Spinal cord (tissue), 10 donors: ENCODE results near the gene HBQ1. TPM values are rescaled to one million over a fixed set of nuclear protein-coding genes. Genes with fewer than 3 reads are reported as not detected.
"Not testable (repeated sequence)": the region's sequence is repeated elsewhere in the genome, so short reads cannot be mapped to it uniquely, and the experiment has no call there.

Experiments
- DNase-seq, 6 donors: peaks; one replicate each; pipeline versions ENCODE4 v3.0.0 to v3.0.0-alpha.2; 2013 to 2015; ENCODE audit warnings: low spot score in 6 of 6, low read depth in 4 of 6
- H3K27ac ChIP-seq: one replicate; pipeline ENCODE4 v1.5.1; 2013; ENCODE audit warnings: low read depth, low read length, control low read depth
- H3K27me3 ChIP-seq: one replicate; pipeline ENCODE4 v1.6.1; 2013; ENCODE audit warnings: low read length; ENCODE audit not compliant: control insufficient read depth, insufficient read depth
- H3K36me3 ChIP-seq: one replicate; pipeline ENCODE4 v1.6.1; 2013; ENCODE audit warnings: low read length; ENCODE audit not compliant: control insufficient read depth, insufficient read depth
- H3K4me1 ChIP-seq: one replicate; pipeline ENCODE4 v1.6.1; 2013; ENCODE audit warnings: low read length; ENCODE audit not compliant: control insufficient read depth, insufficient read depth
- H3K4me3 ChIP-seq: one replicate; pipeline ENCODE4 v1.5.1; 2013; ENCODE audit warnings: low read depth, low read length, control low read depth
- H3K9me3 ChIP-seq: one replicate; pipeline ENCODE4 v1.6.1; 2013; ENCODE audit warnings: low read length; ENCODE audit not compliant: control insufficient read depth, insufficient read depth
- WGBS: methylation state at CpG from one replicate; pipeline ENCODE4 v1.1.5; 2013; ENCODE audit warnings: missing lambda C conversion rate; ENCODE audit not compliant: insufficient coverage; 5-methylcytosine and 5-hydroxymethylcytosine counted together
- polyA plus RNA-seq, 2 donors: library from polyadenylated mRNA; unstranded; fragments of 120-200 nt; gene quantifications; one replicate each; pipeline ENCODE4 v1.2.1, GENCODE V29; 2013; ENCODE audit not compliant: insufficient read length in 2 of 2
- total RNA-seq, 2 donors: library from RNA; depleted of rRNA in 1 of 2; stranded (reverse); fragments of 120-200 nt in 1 of 2; fragments of >200 nt in 1 of 2; gene quantifications; one replicate each; pipeline versions ENCODE4 v1.2.3 to v1.2.4, GENCODE V29; 2013 to 2014
- donor health status: healthy.

HBQ1 gene
- total and polyA plus RNA-seq, 4 donors, result 6.4 to 11.6 (median 8.5) TPM

DNA sequence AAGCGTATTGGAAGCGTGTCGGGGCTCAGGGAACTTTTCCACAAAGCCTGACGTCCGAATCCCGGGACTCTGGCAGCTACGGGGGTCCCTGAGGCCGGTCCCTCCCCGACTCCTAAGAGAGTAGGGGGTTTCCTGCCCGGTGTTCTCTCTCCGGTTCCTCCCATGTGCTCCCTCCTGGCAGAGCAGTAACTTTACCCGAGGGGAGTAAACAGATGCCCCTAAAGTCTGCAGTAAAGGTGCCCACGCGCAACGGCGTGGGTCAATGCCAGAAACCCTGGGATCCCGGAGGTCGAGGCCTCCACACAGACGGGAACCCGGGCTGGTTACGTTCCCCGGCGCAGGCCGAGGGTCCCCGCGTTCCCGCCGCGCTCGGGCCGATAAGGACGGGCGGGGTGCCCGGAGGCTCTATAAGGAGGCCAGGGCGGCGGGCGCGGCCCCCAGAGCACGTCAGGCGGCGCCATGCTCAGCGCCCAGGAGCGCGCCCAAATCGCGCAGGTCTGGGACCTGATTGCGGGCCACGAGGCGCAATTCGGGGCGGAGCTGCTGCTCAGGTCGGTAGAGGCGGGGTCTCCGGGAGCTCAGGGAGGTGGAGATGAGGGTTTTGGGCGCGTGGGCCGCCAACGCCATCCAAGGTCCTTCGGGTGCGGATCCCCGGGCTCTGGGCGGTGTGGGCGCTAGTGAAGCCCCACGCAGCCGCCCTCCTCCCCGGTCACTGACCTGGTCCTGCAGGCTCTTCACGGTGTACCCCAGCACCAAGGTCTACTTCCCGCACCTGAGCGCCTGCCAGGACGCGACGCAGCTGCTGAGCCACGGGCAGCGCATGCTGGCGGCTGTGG is 14.5 kb upstream of the HBQ1 start, which contains the start of gene HBM:
Gene HBM, plus strand, starts transcription at position 440 of the 836 bp plus-strand sequence. Its CDS starts 20 bp downstream, at position 460.
- H3K4me1 ChIP-seq, result peaks cover 21% of the 10 kb centered on the region
- H3K4me3 ChIP-seq, result peak within 1 kb of the TSS; percentile 12
- DNase-seq, result no peak
- peaks cover 63% of the 10 kb centered on the region for H3K27me3 ChIP-seq
- H3K27ac ChIP-seq, result no peak within 1 kb of the TSS
- H3K36me3 ChIP-seq, result no peaks in the 10 kb centered on the region
- under 1% methylated on average over 74 of the region's 75 CpGs for WGBS
- H3K9me3 ChIP-seq, result no peaks in the 10 kb centered on the region

DNA sequence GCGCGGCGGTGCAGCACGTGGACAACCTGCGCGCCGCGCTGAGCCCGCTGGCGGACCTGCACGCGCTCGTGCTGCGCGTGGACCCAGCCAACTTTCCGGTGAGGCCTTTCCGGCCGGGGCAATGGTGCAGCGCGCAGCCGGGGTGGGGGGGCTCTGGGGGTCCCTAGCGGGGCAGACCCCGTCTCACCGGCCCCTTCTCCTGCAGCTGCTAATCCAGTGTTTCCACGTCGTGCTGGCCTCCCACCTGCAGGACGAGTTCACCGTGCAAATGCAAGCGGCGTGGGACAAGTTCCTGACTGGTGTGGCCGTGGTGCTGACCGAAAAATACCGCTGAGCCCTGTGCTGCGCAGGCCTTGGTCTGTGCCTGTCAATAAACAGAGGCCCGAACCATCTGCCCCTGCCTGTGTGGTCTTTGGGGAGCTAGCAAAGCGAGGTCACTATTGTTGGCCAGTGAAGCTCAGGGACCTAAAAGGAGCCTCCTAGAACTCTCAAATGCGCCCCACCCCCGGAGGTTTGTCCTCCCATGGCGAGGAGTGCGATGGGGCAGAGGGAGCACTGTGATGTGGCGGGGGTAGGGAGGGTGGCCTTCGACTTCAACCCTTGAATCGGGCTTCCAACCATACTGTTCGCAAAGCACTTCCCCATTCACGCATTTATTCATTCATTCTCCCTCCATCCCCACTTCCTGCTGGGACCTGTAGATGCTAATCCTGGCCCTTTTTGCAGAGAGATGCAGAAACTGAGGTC is 13.7 kb upstream of the HBQ1 start:
- H3K4me1 ChIP-seq, result peaks cover 21% of the 10 kb centered on the region
- no peak overlapping the region for H3K4me3 ChIP-seq
- peaks cover 65% of the 10 kb centered on the region for H3K27me3 ChIP-seq
- no peaks in the 10 kb centered on the region for H3K9me3 ChIP-seq
- H3K27ac ChIP-seq, result no peak overlapping the region
- no peaks in the 10 kb centered on the region for H3K36me3 ChIP-seq
- peak in 1 of 6 donors; percentile 31 for DNase-seq
- 1% methylated on average over 39 of the region's 45 CpGs for WGBS

DNA sequence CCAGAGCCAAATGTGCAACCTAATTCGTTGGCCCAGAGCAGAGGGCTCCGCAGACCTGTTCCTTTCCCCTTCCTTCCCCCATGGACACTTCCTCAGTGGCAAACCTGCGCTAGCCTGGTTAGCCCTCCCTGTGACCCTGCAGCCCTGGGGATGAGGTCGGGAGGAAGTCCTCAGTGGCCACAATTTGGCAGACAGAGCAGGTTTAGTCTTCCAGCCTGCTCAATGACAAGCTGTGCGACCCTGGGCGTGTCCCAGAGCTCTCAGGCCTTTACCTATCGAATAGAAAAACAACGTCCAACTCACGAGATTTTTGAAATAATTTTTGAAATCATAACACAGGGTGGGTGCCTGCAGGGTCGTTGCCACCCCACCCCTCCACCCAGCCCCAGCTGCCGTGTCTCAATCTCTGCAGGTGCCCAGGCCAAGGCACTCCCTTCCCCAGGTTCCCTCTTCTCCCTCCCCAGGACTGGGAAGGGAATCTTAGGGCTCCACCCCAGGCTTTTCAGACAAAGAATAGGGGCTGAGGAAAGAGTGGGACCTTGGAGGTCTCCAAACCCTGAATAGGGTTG is 13.1 kb upstream of the HBQ1 start:
- peaks cover 68% of the 10 kb centered on the region for H3K27me3 ChIP-seq
- WGBS, result 16% methylated on average over 10 of the region's 11 CpGs
- DNase-seq, result no peak

DNA sequence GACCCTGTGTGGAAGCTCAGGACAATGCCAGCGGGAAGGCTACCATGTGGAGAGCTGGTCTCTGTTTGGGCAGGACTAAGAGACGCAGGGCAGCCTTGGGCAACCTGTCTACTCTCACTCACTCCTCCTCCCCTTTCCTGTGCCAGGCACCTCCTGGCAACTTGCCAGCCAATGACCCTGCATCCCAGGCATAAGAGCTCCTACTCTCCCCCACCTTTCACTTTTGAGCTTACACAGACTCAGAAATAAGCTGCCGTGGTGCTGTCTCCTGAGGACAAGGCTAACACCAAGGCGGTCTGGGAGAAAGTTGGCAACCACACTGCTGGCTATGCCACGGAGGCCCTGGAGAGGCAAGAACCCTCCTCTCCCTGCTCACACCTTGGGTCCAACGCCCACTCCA is 11.8 kb upstream of the HBQ1 start:
- H3K9me3 ChIP-seq, result no peaks in the 10 kb centered on the region
- H3K4me1 ChIP-seq, result peaks cover 23% of the 10 kb centered on the region
- H3K27me3 ChIP-seq, result peaks cover 68% of the 10 kb centered on the region
- WGBS, result 70% methylated on average over 6 of the region's 6 CpGs
- no peaks in the 10 kb centered on the region for H3K36me3 ChIP-seq
- no peak for DNase-seq
- H3K27ac ChIP-seq, result no peak overlapping the region
- H3K4me3 ChIP-seq, result no peak overlapping the region

More for the DNA sequence above, 13.1 kb upstream of the HBQ1 start:
- Histone ChIP-seq H3K36me3 (no peaks in the 10 kb centered on the region), H3K4me3 (no peak overlapping the region), H3K27ac (no peak overlapping the region), H3K4me1 (peaks cover 21% of the 10 kb centered on the region), H3K9me3 (no peaks in the 10 kb centered on the region)

DNA sequence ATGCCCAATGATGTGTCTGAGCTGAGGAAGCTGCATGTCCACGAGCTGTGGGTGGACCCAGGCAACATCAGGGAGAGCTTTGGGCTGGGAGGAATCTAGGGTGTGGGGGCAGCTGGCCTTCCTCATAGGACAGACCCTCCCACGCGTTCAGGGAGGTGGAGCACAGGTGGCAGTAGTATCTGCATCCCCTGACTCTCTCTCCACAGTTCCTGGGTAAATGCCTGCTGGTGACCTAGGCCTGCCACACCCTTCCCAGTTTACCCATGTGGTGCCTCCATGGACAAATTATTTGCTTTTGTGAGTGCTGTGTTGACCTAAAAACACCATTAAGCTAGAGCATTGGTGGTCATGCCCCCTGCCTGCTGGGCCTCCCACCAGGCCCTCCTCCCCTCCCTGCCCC is 11.2 kb upstream of the HBQ1 start:
- no peak overlapping the region for H3K4me3 ChIP-seq
- H3K9me3 ChIP-seq, result no peaks in the 10 kb centered on the region
- no peak for DNase-seq
- peaks cover 24% of the 10 kb centered on the region for H3K4me1 ChIP-seq
- H3K27me3 ChIP-seq, result peaks cover 71% of the 10 kb centered on the region
- H3K27ac ChIP-seq, result no peak overlapping the region
- H3K36me3 ChIP-seq, result no peaks in the 10 kb centered on the region
- 48% methylated on average over 3 of the region's 3 CpGs for WGBS

DNA sequence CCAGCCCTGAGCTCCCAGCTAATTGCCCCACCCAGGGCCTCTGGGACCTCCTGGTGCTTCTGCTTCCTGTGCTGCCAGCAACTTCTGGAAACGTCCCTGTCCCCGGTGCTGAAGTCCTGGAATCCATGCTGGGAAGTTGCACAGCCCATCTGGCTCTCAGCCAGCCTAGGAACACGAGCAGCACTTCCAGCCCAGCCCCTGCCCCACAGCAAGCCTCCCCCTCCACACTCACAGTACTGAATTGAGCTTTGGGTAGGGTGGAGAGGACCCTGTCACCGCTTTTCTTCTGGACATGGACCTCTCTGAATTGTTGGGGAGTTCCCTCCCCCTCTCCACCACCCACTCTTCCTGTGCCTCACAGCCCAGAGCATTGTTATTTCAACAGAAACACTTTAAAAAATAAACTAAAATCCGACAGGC is 10.2 kb upstream of the HBQ1 start:
- H3K36me3 ChIP-seq, H3K27ac ChIP-seq, DNase-seq, H3K9me3 ChIP-seq, H3K4me3 ChIP-seq: not testable (repeated sequence)
- WGBS, result 0% methylated on average over 2 of the region's 5 CpGs
- peaks cover 21% of the 10 kb centered on the region for H3K4me1 ChIP-seq
- H3K27me3 ChIP-seq, result peaks cover 77% of the 10 kb centered on the region

DNA sequence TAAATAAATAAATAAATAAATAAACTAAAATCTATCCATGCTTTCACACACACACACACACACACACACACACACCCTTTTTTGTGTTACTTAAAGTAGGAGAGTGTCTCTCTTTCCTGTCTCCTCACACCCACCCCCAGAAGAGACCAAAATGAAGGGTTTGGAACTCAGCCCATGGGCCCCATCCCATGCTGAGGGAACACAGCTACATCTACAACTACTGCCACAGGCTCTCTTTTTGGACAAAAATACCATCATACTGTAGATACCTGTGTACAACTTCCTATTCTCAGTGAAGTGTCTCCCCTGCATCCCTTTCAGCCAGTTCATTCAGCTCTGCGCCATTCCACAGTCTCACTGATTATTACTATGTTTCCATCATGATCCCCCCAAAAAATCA is 9.5 kb upstream of the HBQ1 start:
- WGBS, result no CpG with 5 or more reads among the region's 1 CpG
- H3K27me3 ChIP-seq, result peaks cover 77% of the 10 kb centered on the region

DNA sequence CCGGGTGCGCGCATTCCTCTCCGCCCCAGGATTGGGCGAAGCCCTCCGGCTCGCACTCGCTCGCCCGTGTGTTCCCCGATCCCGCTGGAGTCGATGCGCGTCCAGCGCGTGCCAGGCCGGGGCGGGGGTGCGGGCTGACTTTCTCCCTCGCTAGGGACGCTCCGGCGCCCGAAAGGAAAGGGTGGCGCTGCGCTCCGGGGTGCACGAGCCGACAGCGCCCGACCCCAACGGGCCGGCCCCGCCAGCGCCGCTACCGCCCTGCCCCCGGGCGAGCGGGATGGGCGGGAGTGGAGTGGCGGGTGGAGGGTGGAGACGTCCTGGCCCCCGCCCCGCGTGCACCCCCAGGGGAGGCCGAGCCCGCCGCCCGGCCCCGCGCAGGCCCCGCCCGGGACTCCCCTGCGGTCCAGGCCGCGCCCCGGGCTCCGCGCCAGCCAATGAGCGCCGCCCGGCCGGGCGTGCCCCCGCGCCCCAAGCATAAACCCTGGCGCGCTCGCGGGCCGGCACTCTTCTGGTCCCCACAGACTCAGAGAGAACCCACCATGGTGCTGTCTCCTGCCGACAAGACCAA is 7.8 kb upstream of the HBQ1 start, which contains the start of gene HBA2:
Gene HBA2, plus strand, starts transcription at position 503 of the 568 bp plus-strand sequence. Its CDS starts 37 bp downstream, at position 540.
- no CpG with 5 or more reads among the region's 74 CpGs for WGBS
- H3K27me3 ChIP-seq, result peaks cover 64% of the 10 kb centered on the region
- not testable (repeated sequence) for H3K4me3 ChIP-seq

More for the DNA sequence above, 9.5 kb upstream of the HBQ1 start:
- Histone ChIP-seq H3K4me3 (no peak overlapping the region), H3K9me3 (no peaks in the 10 kb centered on the region), H3K27ac (no peak overlapping the region), H3K36me3 (no peaks in the 10 kb centered on the region), H3K4me1 (peaks cover 14% of the 10 kb centered on the region)
- DNase-seq, result no peak

DNA sequence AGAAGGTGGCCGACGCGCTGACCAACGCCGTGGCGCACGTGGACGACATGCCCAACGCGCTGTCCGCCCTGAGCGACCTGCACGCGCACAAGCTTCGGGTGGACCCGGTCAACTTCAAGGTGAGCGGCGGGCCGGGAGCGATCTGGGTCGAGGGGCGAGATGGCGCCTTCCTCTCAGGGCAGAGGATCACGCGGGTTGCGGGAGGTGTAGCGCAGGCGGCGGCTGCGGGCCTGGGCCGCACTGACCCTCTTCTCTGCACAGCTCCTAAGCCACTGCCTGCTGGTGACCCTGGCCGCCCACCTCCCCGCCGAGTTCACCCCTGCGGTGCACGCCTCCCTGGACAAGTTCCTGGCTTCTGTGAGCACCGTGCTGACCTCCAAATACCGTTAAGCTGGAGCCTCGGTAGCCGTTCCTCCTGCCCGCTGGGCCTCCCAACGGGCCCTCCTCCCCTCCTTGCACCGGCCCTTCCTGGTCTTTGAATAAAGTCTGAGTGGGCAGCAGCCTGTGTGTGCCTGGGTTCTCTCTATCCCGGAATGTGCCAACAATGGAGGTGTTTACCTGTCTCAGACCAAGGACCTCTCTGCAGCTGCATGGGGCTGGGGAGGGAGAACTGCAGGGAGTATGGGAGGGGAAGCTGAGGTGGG is 6.9 kb upstream of the HBQ1 start:
- not testable (repeated sequence) for H3K4me1 ChIP-seq, H3K4me3 ChIP-seq, H3K36me3 ChIP-seq, H3K9me3 ChIP-seq, DNase-seq, H3K27ac ChIP-seq
- H3K27me3 ChIP-seq, result peaks cover 64% of the 10 kb centered on the region
- WGBS, result 5% methylated on average over 20 of the region's 44 CpGs

More for the DNA sequence above, 7.8 kb upstream of the HBQ1 start, which contains the start of gene HBA2:
- not testable (repeated sequence) for H3K27ac ChIP-seq, H3K9me3 ChIP-seq, H3K36me3 ChIP-seq, DNase-seq, H3K4me1 ChIP-seq
